ENCODE measurements around the gene IFFO2.

- TF ChIP-seq CTCF (conservative IDR thresholded peaks at IDR 0.05; ENCODE audit: low read length) = no peak
- TF ChIP-seq EZH2phosphoT487 (IDR thresholded peaks at IDR 0.05; ENCODE audit: borderline replicate concordance) = no peak
These were observed 40.2 kb upstream of the IFFO2 start for GRCh38 chr1:18996548-18997177.

Measured in Loucy (cell line).